OCI-LY1 (cell line): ENCODE results near the gene CACNB3.

ENCODE experiments used
- CTCF ChIP-seq: fragments of 200-600 bp; sonication (generic), shearing (Covaris generic); IDR thresholded peaks from 2 replicates; pipeline ENCODE4 v1.5.1; 2017; ENCODE audit warnings: mild to moderate bottlenecking, antibody characterized with exemption, low read length, moderate library complexity, mixed read lengths
- EZH2 ChIP-seq: fragments of 200-600 bp; sonication (generic), shearing (Covaris generic); IDR thresholded peaks from 2 replicates; pipeline ENCODE4 v1.8.0; 2017; ENCODE audit warnings: borderline replicate concordance, mixed run types, mild to moderate bottlenecking, antibody characterized with exemption, low read length, moderate library complexity, mixed read lengths

GRCh38 chr12:48828293-48828692 is 10.0 kb downstream of the CACNB3 start:
- TF ChIP-seq CTCF, result no peak
- TF ChIP-seq EZH2, result no peak
